ENCODE measurements around the gene HAUS5. TPM values are rescaled to one million over a fixed set of nuclear protein-coding genes. Genes with fewer than 3 reads are reported as not detected.

The HAUS5 gene
- total and polyA plus RNA-seq, 2 of the 8 experiments (the other 6 are each of a cell fraction or from before 2014, with no cell fraction given): 13.8 to 25.7 TPM

Other genes starting within 250 kb of the HAUS5 start
- gene GPR42, start 241.7 kb upstream of the HAUS5 start, total RNA-seq (2021; fragmentation: NEBNext Ultra II Directional; extraction: Animal tissue kit (Norgen Biotek cat#: 25700)): not detected in 2 replicates
- gene GPR42, start 241.7 kb upstream of the HAUS5 start, polyA plus RNA-seq (2011; rRNA removed): not detected in 2 replicates
- gene FFAR2, start 164.5 kb upstream of the HAUS5 start, total RNA-seq (2021; fragmentation: NEBNext Ultra II Directional; extraction: Animal tissue kit (Norgen Biotek cat#: 25700)): not detected in 2 replicates
- not detected in 2 replicates for gene FFAR2, start 164.5 kb upstream of the HAUS5 start, polyA plus RNA-seq (2011; rRNA removed)
- gene KRTDAP, start 122.3 kb upstream of the HAUS5 start, total RNA-seq (2021; fragmentation: NEBNext Ultra II Directional; extraction: Animal tissue kit (Norgen Biotek cat#: 25700)): 0.69 and 1.0 TPM in 2 replicates
- gene KRTDAP, start 122.3 kb upstream of the HAUS5 start, polyA plus RNA-seq (2011; rRNA removed): 0.88 and 1.1 TPM in 2 replicates
- gene DMKN, start 99.1 kb upstream of the HAUS5 start, total RNA-seq (2021; fragmentation: NEBNext Ultra II Directional; extraction: Animal tissue kit (Norgen Biotek cat#: 25700)): 286 and 290 TPM in 2 replicates
- 330 and 379 TPM in 2 replicates for gene DMKN, start 99.1 kb upstream of the HAUS5 start, polyA plus RNA-seq (2011; rRNA removed)
- gene SBSN, start 84.4 kb upstream of the HAUS5 start, total RNA-seq (2021; fragmentation: NEBNext Ultra II Directional; extraction: Animal tissue kit (Norgen Biotek cat#: 25700)): not detected in 2 replicates
- not detected in 2 replicates for gene SBSN, start 84.4 kb upstream of the HAUS5 start, polyA plus RNA-seq (2011; rRNA removed)
- not detected in 2 replicates for gene GAPDHS, start 79.3 kb upstream of the HAUS5 start, total RNA-seq (2021; fragmentation: NEBNext Ultra II Directional; extraction: Animal tissue kit (Norgen Biotek cat#: 25700))
- 0.26 and 0.47 TPM in 2 replicates for gene GAPDHS, start 79.3 kb upstream of the HAUS5 start, polyA plus RNA-seq (2011; rRNA removed)
- gene TMEM147, start 67.1 kb upstream of the HAUS5 start, total RNA-seq (2021; fragmentation: NEBNext Ultra II Directional; extraction: Animal tissue kit (Norgen Biotek cat#: 25700)): 157 and 159 TPM in 2 replicates
- 372 and 418 TPM in 2 replicates for gene TMEM147, start 67.1 kb upstream of the HAUS5 start, polyA plus RNA-seq (2011; rRNA removed)
- 0.31 and 0.50 TPM in 2 replicates for gene ATP4A, start 49.1 kb upstream of the HAUS5 start, total RNA-seq (2021; fragmentation: NEBNext Ultra II Directional; extraction: Animal tissue kit (Norgen Biotek cat#: 25700))
- 1.2 and 1.4 TPM in 2 replicates for gene ATP4A, start 49.1 kb upstream of the HAUS5 start, polyA plus RNA-seq (2011; rRNA removed)
- not detected in 2 replicates for gene PMIS2, start 26.6 kb upstream of the HAUS5 start, total RNA-seq (2021; fragmentation: NEBNext Ultra II Directional; extraction: Animal tissue kit (Norgen Biotek cat#: 25700))
- gene PMIS2, start 26.6 kb upstream of the HAUS5 start, polyA plus RNA-seq (2011; rRNA removed): 0.25 TPM in 1 of 2 replicates, not detected in the other
- 80.8 and 83.3 TPM in 2 replicates for gene RBM42, start 16.3 kb downstream of the HAUS5 start, total RNA-seq (2021; fragmentation: NEBNext Ultra II Directional; extraction: Animal tissue kit (Norgen Biotek cat#: 25700))
- gene RBM42, start 16.3 kb downstream of the HAUS5 start, polyA plus RNA-seq (2011; rRNA removed): 59.8 and 83.6 TPM in 2 replicates
- gene ETV2, start 29.0 kb downstream of the HAUS5 start, total RNA-seq (2021; fragmentation: NEBNext Ultra II Directional; extraction: Animal tissue kit (Norgen Biotek cat#: 25700)): 0.88 and 1.8 TPM in 2 replicates
- gene ETV2, start 29.0 kb downstream of the HAUS5 start, polyA plus RNA-seq (2011; rRNA removed): 1.3 and 2.3 TPM in 2 replicates
- 436 and 437 TPM in 2 replicates for gene COX6B1, start 35.6 kb downstream of the HAUS5 start, total RNA-seq (2021; fragmentation: NEBNext Ultra II Directional; extraction: Animal tissue kit (Norgen Biotek cat#: 25700))
- 884 and 1,052 TPM in 2 replicates for gene COX6B1, start 35.6 kb downstream of the HAUS5 start, polyA plus RNA-seq (2011; rRNA removed)
- gene UPK1A, start 53.8 kb downstream of the HAUS5 start, total RNA-seq (2021; fragmentation: NEBNext Ultra II Directional; extraction: Animal tissue kit (Norgen Biotek cat#: 25700)): 0.56 and 0.61 TPM in 2 replicates
- gene UPK1A, start 53.8 kb downstream of the HAUS5 start, polyA plus RNA-seq (2011; rRNA removed): 9.8 and 9.9 TPM in 2 replicates
- 0.42 and 0.50 TPM in 2 replicates for gene ZBTB32, start 91.8 kb downstream of the HAUS5 start, total RNA-seq (2021; fragmentation: NEBNext Ultra II Directional; extraction: Animal tissue kit (Norgen Biotek cat#: 25700))
- gene ZBTB32, start 91.8 kb downstream of the HAUS5 start, polyA plus RNA-seq (2011; rRNA removed): 0.11 and 0.17 TPM in 2 replicates
- gene KMT2B, start 105.3 kb downstream of the HAUS5 start, total RNA-seq (2021; fragmentation: NEBNext Ultra II Directional; extraction: Animal tissue kit (Norgen Biotek cat#: 25700)): 38.6 and 41.5 TPM in 2 replicates
- gene KMT2B, start 105.3 kb downstream of the HAUS5 start, polyA plus RNA-seq (2011; rRNA removed): 26.7 and 42.2 TPM in 2 replicates
- 8.4 and 12.2 TPM in 2 replicates for gene IGFLR1, start 129.7 kb downstream of the HAUS5 start, total RNA-seq (2021; fragmentation: NEBNext Ultra II Directional; extraction: Animal tissue kit (Norgen Biotek cat#: 25700))
- 28.9 and 40.3 TPM in 2 replicates for gene IGFLR1, start 129.7 kb downstream of the HAUS5 start, polyA plus RNA-seq (2011; rRNA removed)
- 15.1 and 18.5 TPM in 2 replicates for gene U2AF1L4, start 132.7 kb downstream of the HAUS5 start, total RNA-seq (2021; fragmentation: NEBNext Ultra II Directional; extraction: Animal tissue kit (Norgen Biotek cat#: 25700))
- gene U2AF1L4, start 132.7 kb downstream of the HAUS5 start, polyA plus RNA-seq (2011; rRNA removed): 32.7 TPM in 2 replicates
- 75.3 and 80.2 TPM in 2 replicates for gene PSENEN, start 132.9 kb downstream of the HAUS5 start, total RNA-seq (2021; fragmentation: NEBNext Ultra II Directional; extraction: Animal tissue kit (Norgen Biotek cat#: 25700))
- gene PSENEN, start 132.9 kb downstream of the HAUS5 start, polyA plus RNA-seq (2011; rRNA removed): 66.7 and 73.9 TPM in 2 replicates
- gene LIN37, start 135.8 kb downstream of the HAUS5 start, total RNA-seq (2021; fragmentation: NEBNext Ultra II Directional; extraction: Animal tissue kit (Norgen Biotek cat#: 25700)): 2.9 and 3.8 TPM in 2 replicates
- 8.5 and 9.8 TPM in 2 replicates for gene LIN37, start 135.8 kb downstream of the HAUS5 start, polyA plus RNA-seq (2011; rRNA removed)
- 0.44 TPM in 1 of 2 replicates, not detected in the other for gene HSPB6, start 144.3 kb downstream of the HAUS5 start, total RNA-seq (2021; fragmentation: NEBNext Ultra II Directional; extraction: Animal tissue kit (Norgen Biotek cat#: 25700))
- gene HSPB6, start 144.3 kb downstream of the HAUS5 start, polyA plus RNA-seq (2011; rRNA removed): 0.91 and 1.6 TPM in 2 replicates
- 20.8 and 28.9 TPM in 2 replicates for gene PROSER3, start 145.4 kb downstream of the HAUS5 start, total RNA-seq (2021; fragmentation: NEBNext Ultra II Directional; extraction: Animal tissue kit (Norgen Biotek cat#: 25700))
- gene PROSER3, start 145.4 kb downstream of the HAUS5 start, polyA plus RNA-seq (2011; rRNA removed): 17.8 and 27.8 TPM in 2 replicates
- gene ARHGAP33, start 162.8 kb downstream of the HAUS5 start, total RNA-seq (2021; fragmentation: NEBNext Ultra II Directional; extraction: Animal tissue kit (Norgen Biotek cat#: 25700)): 25.0 and 25.2 TPM in 2 replicates
- gene ARHGAP33, start 162.8 kb downstream of the HAUS5 start, polyA plus RNA-seq (2011; rRNA removed): 6.5 and 11.2 TPM in 2 replicates
- gene PRODH2, start 200.1 kb downstream of the HAUS5 start, total RNA-seq (2021; fragmentation: NEBNext Ultra II Directional; extraction: Animal tissue kit (Norgen Biotek cat#: 25700)): not detected in 2 replicates
- not detected in 2 replicates for gene PRODH2, start 200.1 kb downstream of the HAUS5 start, polyA plus RNA-seq (2011; rRNA removed)
- gene NPHS1, start 239.8 kb downstream of the HAUS5 start, total RNA-seq (2021; fragmentation: NEBNext Ultra II Directional; extraction: Animal tissue kit (Norgen Biotek cat#: 25700)): 0.40 and 1.4 TPM in 2 replicates
- 1.3 and 1.9 TPM in 2 replicates for gene NPHS1, start 239.8 kb downstream of the HAUS5 start, polyA plus RNA-seq (2011; rRNA removed)
- gene KIRREL2, start 244.2 kb downstream of the HAUS5 start, total RNA-seq (2021; fragmentation: NEBNext Ultra II Directional; extraction: Animal tissue kit (Norgen Biotek cat#: 25700)): 4.6 TPM in 2 replicates
- gene KIRREL2, start 244.2 kb downstream of the HAUS5 start, polyA plus RNA-seq (2011; rRNA removed): 2.4 and 3.3 TPM in 2 replicates